Lung (tissue), 12 donors: ENCODE data around the gene MDFIC2. TPM values are rescaled to one million over a fixed set of nuclear protein-coding genes. Genes with fewer than 3 reads are reported as not detected.

Source experiments
- ATAC-seq: fragments of 200-7000 bp; cut with Tn5 transposase; one replicate; pipeline ENCODE4 v1.9.1; 2020; ENCODE audit warnings: moderate number of reproducible peaks; ENCODE audit not compliant: insufficient read depth, low FRiP score
- DNase-seq, 3 donors: peaks; one replicate each; pipeline ENCODE4 v3.0.0-alpha.2; 2013 to 2017
- H3K27ac ChIP-seq, 2 donors: one replicate each; pipeline ENCODE4 v1.5.1; 2013; ENCODE audit warnings: mild to moderate bottlenecking in 2 of 2, moderate library complexity in 2 of 2, control low read depth in 1 of 2, inconsistent platforms in 1 of 2, low read depth in 1 of 2, low read length in 1 of 2
- H3K27me3 ChIP-seq, 3 donors: one replicate each; pipeline ENCODE4 v1.5.1; 2013; ENCODE audit warnings: low read length in 2 of 3; ENCODE audit not compliant: control insufficient read depth in 3 of 3, insufficient read depth in 3 of 3
- H3K36me3 ChIP-seq, 4 donors: one replicate each; pipeline ENCODE4 v1.5.1; 2013; ENCODE audit warnings: low read length in 4 of 4, mild to moderate bottlenecking in 1 of 4, moderate library complexity in 1 of 4; ENCODE audit not compliant: control insufficient read depth in 4 of 4, insufficient read depth in 4 of 4
- H3K4me1 ChIP-seq, 5 donors: one replicate each; pipeline ENCODE4 v1.5.1; 2013; ENCODE audit warnings: low read length in 5 of 5, mild to moderate bottlenecking in 2 of 5, moderate library complexity in 1 of 5; ENCODE audit not compliant: control insufficient read depth in 5 of 5, insufficient read depth in 5 of 5
- H3K4me3 ChIP-seq: one replicate; pipeline ENCODE4 v1.5.1; 2013; ENCODE audit warnings: mild to moderate bottlenecking, control low read depth, moderate library complexity
- H3K9ac ChIP-seq, 2 donors: one replicate each; pipeline ENCODE4 v1.5.1; 2013; ENCODE audit warnings: low read length in 2 of 2, control low read depth in 1 of 2; ENCODE audit not compliant: insufficient read depth in 1 of 2
- H3K9me3 ChIP-seq, 4 donors: one replicate each; pipeline ENCODE4 v1.5.1; 2013; ENCODE audit warnings: low read length in 3 of 4, mild to moderate bottlenecking in 1 of 4, moderate library complexity in 1 of 4; ENCODE audit not compliant: control insufficient read depth in 4 of 4, insufficient read depth in 3 of 4
- WGBS, 2 donors: extraction: QIAGEN DNeasy Blood & Tissue Kit; methylation state at CpG; one replicate each; pipeline ENCODE4 v1.1.7; 2013; 5-methylcytosine and 5-hydroxymethylcytosine counted together
- polyA plus RNA-seq, 2 donors: library from polyadenylated mRNA; stranded (reverse); fragments of 200-250 nt; gene quantifications; one replicate each; pipeline ENCODE4 v1.2.1, GENCODE V29; 2013
- total RNA-seq, 2 donors: library from RNA; depleted of rRNA in 1 of 2; stranded (reverse); fragments of >200 nt in 1 of 2; gene quantifications; one replicate each; pipeline ENCODE4 v1.2.1, GENCODE V29; 2014 to 2021
- TF ChIP-seq, protein P1 (sequence below): IDR thresholded peaks from 2 replicates; pipeline ENCODE4 v1.5.1; 2012; ENCODE audit warnings: mild to moderate bottlenecking; ENCODE audit errors: control extremely low read depth, extremely low read depth
- donor health status: control.
- donor health status: control.
- donor health status: Bipolar disorder and iron deficiency.
- donor health status: healthy.
- donor health status: DM: yes; HTN: yes; CAD: no.

The MDFIC2 gene
- total and polyA plus RNA-seq, 4 donors: not detected

DNA sequence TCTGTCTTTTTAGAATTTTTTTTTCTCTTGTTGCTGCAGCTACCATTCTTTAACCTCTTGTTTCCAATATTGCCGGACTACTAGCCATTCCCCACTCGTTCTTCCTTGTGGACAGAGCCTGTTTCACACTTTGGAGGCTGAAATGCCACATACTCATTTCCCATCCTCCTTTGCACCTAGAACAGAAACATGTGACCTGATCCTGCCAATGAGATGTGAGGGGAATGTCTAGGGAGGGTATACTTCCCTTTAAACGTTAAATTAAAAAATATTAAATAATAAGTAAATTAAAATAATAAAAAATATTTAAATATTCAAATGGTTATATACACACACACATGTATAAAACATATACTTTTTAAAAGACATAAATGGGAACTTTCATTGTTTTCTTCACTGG is 20.6 kb upstream of the MDFIC2 start:
- DNase-seq (no peak), ATAC-seq (no peak)
- H3K4me3 ChIP-seq: no peak overlapping the region
- H3K36me3 ChIP-seq: no peaks in the 10 kb centered on the region
- H3K9me3 ChIP-seq: no peaks in the 10 kb centered on the region
- no peak overlapping the region for H3K9ac ChIP-seq
- no peaks in the 10 kb centered on the region for H3K27me3 ChIP-seq
- WGBS, 2 donors: 90 to 92% methylated on average over 3 of the region's 3 CpGs
- H3K27ac ChIP-seq: no peak overlapping the region
- no peaks in the 10 kb centered on the region for H3K4me1 ChIP-seq
- TF ChIP-seq, protein P1, sequence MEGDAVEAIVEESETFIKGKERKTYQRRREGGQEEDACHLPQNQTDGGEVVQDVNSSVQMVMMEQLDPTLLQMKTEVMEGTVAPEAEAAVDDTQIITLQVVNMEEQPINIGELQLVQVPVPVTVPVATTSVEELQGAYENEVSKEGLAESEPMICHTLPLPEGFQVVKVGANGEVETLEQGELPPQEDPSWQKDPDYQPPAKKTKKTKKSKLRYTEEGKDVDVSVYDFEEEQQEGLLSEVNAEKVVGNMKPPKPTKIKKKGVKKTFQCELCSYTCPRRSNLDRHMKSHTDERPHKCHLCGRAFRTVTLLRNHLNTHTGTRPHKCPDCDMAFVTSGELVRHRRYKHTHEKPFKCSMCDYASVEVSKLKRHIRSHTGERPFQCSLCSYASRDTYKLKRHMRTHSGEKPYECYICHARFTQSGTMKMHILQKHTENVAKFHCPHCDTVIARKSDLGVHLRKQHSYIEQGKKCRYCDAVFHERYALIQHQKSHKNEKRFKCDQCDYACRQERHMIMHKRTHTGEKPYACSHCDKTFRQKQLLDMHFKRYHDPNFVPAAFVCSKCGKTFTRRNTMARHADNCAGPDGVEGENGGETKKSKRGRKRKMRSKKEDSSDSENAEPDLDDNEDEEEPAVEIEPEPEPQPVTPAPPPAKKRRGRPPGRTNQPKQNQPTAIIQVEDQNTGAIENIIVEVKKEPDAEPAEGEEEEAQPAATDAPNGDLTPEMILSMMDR: no peak

DNA sequence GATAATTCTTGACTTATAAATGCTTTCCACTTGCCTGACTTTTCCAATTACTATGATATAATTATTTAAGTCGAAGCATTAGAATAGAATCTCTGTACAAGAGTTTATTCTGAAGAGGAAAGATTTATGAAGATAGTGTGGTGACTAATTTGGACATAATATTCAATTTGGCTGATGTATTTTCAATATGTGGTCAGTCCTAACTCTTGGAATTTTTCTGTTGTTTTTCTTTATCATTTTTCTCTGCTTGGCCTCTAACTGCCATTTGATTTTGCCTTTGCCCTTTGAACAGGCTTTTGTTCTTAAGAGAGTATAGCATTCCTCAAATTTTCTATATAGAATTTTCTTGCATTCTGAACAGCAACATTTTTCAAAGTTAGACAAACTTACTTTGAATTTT is 2.6 kb upstream of the MDFIC2 start:
- Histone ChIP-seq H3K27me3 (peaks cover 0 to 4% (median 2%) of the 10 kb centered on the region in 3 donors), H3K27ac (no peak overlapping the region), H3K4me1 (no peaks in the 10 kb centered on the region), H3K36me3 (no peaks in the 10 kb centered on the region), H3K4me3 (no peak overlapping the region), H3K9me3 (peaks cover 0 to 4% (median 0%) of the 10 kb centered on the region in 4 donors), H3K9ac (no peak overlapping the region)
- TF ChIP-seq, protein P1: no peak
- WGBS, 2 donors: 81 to 86% methylated on average over 1 of the region's 1 CpG
- ATAC-seq (no peak), DNase-seq (no peak)

DNA sequence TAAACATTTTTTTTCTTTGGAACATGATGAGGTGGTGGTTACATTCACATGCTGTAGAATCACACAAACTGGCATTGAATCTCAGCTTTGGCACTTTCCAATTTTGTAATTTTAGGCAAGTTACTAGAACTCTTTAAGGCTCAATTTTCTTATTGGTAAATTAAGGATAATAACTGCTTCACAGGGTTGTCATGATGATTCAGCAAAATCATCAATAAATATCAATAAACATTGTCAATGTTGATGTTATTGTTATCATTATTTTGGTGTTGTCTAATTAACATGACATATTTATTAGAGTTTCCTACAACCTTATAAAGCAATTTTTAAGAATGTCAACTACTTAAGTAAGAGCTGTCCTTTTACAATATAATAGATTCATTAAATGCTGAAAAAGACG is 1.6 kb downstream of the MDFIC2 start:
- 92 to 99% methylated on average over 1 of the region's 1 CpG for WGBS, 2 donors
- H3K27ac ChIP-seq: no peak overlapping the region
- DNase-seq (peak in 1 of 3 donors; percentile 5), ATAC-seq (no peak)
- no peak overlapping the region for H3K9ac ChIP-seq
- no peak overlapping the region for H3K4me3 ChIP-seq
- TF ChIP-seq, protein P1: no peak
- peaks cover 0 to 4% (median 0%) of the 10 kb centered on the region in 3 donors for H3K27me3 ChIP-seq
- no peaks in the 10 kb centered on the region for H3K36me3 ChIP-seq
- H3K9me3 ChIP-seq: no peaks in the 10 kb centered on the region
- no peaks in the 10 kb centered on the region for H3K4me1 ChIP-seq

DNA sequence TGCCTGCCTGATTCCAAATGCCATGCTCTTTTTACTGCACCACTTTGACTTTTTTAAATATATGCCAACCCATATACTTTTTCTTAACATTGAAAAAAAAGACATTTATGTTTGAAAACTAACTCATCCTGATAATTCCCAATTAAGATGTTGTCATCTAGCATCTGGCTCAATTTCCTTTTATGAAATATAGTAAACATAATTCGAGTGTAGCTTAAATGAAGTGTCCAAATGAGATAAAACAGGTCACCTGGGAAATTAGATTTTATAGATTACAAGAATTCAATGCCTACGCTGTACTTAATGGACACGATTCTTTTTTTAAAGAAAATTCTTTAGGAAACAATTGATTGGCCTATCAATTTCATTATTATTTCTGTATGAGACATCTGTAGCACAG is 2.8 kb downstream of the MDFIC2 start:
- Histone ChIP-seq H3K27ac (no peak overlapping the region), H3K9ac (no peak overlapping the region), H3K9me3 (no peaks in the 10 kb centered on the region), H3K4me3 (no peak overlapping the region), H3K36me3 (no peaks in the 10 kb centered on the region), H3K27me3 (peaks cover 0 to 4% (median 0%) of the 10 kb centered on the region in 3 donors), H3K4me1 (no peaks in the 10 kb centered on the region)
- 81 to 86% methylated on average over 3 of the region's 3 CpGs for WGBS, 2 donors
- TF ChIP-seq, protein P1: no peak
- no peak for ATAC-seq
- DNase-seq: no peak
